Kidney epithelial cell (primary cell): Measurements from ENCODE around the gene TNFSF15. TPM values are rescaled to one million over a fixed set of nuclear protein-coding genes. Genes with fewer than 3 reads are reported as not detected.

Experiments
- DNase-seq: peaks from one replicate; pipeline ENCODE4 v3.0.0-alpha.2; 2010; ENCODE audit warnings: low read depth
- H3K27me3 ChIP-seq: 2 replicates; pipeline ENCODE4 v1.6.0; 2011; ENCODE audit warnings: low read length; ENCODE audit not compliant: control insufficient read depth, insufficient read depth
- H3K36me3 ChIP-seq: 2 replicates; pipeline ENCODE4 v1.5.1; 2011; ENCODE audit warnings: low read length; ENCODE audit not compliant: control insufficient read depth, insufficient read depth
- H3K4me3 ChIP-seq: 2 replicates; pipeline ENCODE4 v1.5.1; 2011; ENCODE audit warnings: low read depth, mild to moderate bottlenecking, control low read depth, low read length
- total RNA-seq: library from RNA; depleted of rRNA; stranded (reverse); fragments of >200 nt; gene quantifications from 2 replicates; pipeline ENCODE4 v1.2.3, GENCODE V29; 2015
- TF ChIP-seq, protein P1 (sequence below): IDR thresholded peaks from 2 replicates; pipeline ENCODE4 v1.5.1; 2011; ENCODE audit warnings: mild to moderate bottlenecking, moderate library complexity, low read length, control low read depth, inconsistent platforms; ENCODE audit not compliant: insufficient read depth, poor library complexity, severe bottlenecking

TNFSF15 gene
- total RNA-seq, 1 donor from 2014 or later: 11.7 TPM

DNA sequence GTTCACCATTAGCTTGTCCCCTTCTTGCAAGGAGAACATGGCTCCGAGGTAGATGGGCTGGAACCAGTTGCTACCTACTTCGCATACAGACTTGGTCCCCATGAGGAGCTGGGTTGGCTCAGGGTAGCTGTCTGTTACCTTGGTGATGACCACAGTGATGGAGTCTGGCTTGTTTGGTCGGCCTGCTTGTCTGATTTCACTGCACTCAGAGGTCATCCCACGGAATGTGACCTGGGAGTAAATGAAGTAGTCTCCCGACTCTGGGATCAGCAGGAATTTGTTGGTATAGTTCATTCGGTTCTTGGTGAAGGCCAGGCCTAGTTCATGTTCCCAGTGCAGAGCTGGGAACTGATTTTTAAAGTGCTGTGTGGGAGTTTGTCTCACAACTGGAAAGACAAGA is 15.3 kb downstream of the TNFSF15 start:
- Histone ChIP-seq H3K36me3 (no peaks in the 10 kb centered on the region), H3K4me3 (no peak overlapping the region), H3K27me3 (no peaks in the 10 kb centered on the region)
- DNase-seq: no peak
- TF ChIP-seq, protein P1, sequence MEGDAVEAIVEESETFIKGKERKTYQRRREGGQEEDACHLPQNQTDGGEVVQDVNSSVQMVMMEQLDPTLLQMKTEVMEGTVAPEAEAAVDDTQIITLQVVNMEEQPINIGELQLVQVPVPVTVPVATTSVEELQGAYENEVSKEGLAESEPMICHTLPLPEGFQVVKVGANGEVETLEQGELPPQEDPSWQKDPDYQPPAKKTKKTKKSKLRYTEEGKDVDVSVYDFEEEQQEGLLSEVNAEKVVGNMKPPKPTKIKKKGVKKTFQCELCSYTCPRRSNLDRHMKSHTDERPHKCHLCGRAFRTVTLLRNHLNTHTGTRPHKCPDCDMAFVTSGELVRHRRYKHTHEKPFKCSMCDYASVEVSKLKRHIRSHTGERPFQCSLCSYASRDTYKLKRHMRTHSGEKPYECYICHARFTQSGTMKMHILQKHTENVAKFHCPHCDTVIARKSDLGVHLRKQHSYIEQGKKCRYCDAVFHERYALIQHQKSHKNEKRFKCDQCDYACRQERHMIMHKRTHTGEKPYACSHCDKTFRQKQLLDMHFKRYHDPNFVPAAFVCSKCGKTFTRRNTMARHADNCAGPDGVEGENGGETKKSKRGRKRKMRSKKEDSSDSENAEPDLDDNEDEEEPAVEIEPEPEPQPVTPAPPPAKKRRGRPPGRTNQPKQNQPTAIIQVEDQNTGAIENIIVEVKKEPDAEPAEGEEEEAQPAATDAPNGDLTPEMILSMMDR: no peak

DNA sequence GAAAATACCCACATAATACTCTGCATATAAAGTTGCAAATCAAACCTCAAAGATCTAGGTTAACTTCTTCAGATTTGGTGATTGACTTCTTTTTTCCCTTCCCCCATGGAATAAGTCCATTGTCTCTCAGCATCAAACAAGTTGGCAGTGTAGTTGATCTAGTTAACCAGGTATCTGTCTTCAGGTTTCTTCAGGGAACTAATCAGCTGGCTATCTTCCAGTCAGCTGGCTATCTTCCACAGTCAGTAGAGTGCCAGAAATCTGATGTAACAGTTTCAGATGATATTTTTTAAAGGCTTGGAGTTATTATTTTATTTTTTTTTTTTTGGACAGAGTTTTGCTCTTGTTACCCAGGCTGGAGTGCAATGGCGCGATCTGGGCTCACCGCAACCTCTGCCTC is 16.8 kb downstream of the TNFSF15 start:
- Histone ChIP-seq H3K4me3 (no peak overlapping the region), H3K36me3 (no peaks in the 10 kb centered on the region), H3K27me3 (no peaks in the 10 kb centered on the region)
- DNase-seq: no peak
- TF ChIP-seq, protein P1: no peak

DNA sequence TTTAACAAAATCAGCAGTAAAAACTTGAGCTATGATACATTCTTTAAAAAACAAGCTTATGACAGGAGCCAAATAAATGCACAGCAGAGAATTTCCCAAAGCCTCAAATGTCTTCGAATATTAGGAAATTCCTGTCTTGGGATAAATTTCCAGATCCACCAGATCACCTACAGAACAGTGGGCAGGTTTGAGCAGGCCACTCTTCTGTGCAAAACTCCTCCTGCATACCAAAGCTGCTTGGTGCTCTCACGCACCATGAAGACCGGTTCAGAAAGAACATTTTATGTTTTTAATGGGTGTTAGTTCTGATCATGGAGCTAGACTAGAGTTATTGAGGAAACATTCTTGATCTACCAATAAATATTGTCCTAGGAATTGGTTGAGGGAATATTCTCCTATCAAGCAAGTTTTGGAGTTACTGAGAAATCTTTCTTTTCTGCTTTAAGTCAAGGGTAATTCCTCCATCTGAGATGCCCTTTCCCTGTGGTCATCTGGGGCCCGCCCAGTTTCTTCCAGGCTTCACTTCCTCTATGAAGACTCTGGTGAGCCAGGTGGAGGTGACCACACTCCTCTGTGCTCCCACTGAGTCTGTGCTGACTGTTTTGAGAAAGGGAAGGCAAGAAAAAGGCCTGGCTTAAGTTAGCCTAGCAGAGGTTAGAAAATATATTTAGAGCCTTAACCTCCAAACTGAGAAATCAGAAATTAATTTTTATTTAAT is 17.9 kb downstream of the TNFSF15 start:
- Histone ChIP-seq H3K4me3 (no peak overlapping the region), H3K36me3 (no peaks in the 10 kb centered on the region), H3K27me3 (no peaks in the 10 kb centered on the region)
- TF ChIP-seq, protein P1: no peak
- no peak for DNase-seq

DNA sequence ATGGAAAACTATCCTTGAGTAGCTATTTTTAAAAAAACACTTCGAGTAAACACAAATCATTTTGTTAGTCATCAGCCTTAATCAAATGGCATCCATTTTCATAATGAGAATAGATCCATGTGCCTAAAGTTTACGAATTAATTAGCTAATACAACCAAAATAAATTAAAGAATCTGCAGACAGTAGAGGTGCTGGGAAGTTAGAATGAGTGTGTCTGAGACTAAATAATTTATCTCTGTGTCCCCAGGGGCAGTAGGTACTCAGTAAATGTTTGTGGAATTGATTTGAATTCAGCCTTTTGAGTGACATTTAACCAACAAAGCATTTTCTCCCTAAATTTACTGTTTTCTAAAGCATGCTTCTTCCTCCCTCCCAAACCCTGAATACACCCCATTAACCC is 18.6 kb downstream of the TNFSF15 start:
- Histone ChIP-seq H3K36me3 (no peaks in the 10 kb centered on the region), H3K27me3 (no peaks in the 10 kb centered on the region), H3K4me3 (no peak overlapping the region)
- no peak for DNase-seq
- TF ChIP-seq, protein P1: no peak

DNA sequence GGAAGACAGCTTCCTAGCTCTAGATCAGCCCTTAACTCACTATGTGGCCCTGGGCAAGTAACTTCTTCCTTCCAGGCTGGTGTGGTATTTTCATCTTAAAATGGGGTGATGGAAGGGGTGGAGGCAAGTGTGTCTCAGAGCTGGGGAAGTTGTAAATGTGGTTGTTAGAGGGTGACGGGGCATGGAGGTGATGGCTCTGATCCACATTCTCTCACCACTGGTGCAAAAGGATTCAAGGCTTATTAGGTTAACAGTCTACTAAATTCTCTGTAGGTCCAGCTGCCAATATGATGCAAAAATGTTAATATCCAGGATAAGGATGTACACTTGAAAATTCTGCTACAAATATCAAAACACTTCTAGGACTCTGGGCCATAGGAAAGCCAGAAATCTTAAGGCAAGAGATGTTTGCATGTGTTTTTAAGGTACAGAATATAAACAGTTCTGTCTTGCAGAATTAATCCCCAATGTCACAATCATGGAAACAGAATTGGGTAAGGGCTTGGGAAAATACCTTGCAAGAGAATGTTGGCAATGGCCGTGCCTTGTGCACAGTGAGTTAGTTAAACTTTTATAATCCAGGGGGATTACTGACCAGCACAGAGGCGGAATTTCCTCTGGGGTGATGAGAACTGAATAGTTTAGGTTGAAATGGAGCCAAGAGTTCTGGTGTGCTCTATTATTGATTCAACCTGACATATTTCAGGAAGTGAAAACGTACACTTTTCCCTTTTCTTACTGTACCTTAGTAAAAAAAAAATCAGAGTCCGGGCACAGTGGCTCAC is 19.8 kb downstream of the TNFSF15 start:
- Histone ChIP-seq H3K36me3 (no peaks in the 10 kb centered on the region), H3K27me3 (no peaks in the 10 kb centered on the region), H3K4me3 (no peak overlapping the region)
- TF ChIP-seq, protein P1: no peak
- no peak for DNase-seq
